GM12865 (cell line): ENCODE results near the gene PYGB.

Source experiments
- DNase-seq: peaks from one replicate; pipeline ENCODE4 v3.0.0; 2010; ENCODE audit warnings: low read depth
- H3K4me3 ChIP-seq: 2 replicates; pipeline ENCODE4 v1.5.1; 2011; ENCODE audit warnings: mild to moderate bottlenecking, low read depth, low read length, control low read depth
- TF ChIP-seq, protein P1 (sequence below): IDR thresholded peaks from 2 replicates; pipeline ENCODE4 v1.5.1; 2011; ENCODE audit warnings: low read length, control low read depth, low read depth, inconsistent platforms; ENCODE audit not compliant: insufficient read depth; ENCODE audit errors: missing control alignments

The PYGB gene

DNA sequence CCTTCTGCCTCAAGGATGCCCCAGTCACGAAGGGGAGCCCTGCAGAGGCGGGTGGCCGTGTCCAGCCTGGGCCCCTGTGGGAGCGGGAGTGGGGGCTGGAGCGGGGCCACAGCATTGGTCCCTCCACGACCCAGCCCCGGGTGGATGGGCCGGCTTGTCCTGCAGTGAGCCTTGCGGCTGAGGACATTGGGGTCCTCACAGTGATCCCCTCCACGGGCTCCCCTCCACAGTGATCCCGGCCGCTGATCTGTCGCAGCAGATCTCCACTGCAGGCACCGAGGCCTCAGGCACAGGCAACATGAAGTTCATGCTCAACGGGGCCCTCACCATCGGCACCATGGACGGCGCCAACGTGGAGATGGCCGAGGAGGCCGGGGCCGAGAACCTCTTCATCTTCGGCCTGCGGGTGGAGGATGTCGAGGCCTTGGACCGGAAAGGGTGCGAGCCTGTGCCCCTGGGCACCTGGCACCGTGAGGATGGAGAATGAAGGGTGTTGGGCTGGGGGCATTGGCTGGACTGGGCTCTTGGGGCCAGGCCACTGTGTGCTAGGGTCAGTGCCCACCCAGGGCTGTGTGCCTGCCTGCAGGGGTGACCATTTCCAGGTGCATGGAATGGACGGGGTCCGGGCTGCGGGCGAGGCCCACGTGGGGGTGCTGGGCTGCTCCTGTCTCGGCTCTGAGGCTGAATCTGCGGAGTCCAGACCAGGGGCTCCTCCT is 44.4 kb downstream of the PYGB start:
- no peak overlapping the region for H3K4me3 ChIP-seq
- TF ChIP-seq, protein P1, sequence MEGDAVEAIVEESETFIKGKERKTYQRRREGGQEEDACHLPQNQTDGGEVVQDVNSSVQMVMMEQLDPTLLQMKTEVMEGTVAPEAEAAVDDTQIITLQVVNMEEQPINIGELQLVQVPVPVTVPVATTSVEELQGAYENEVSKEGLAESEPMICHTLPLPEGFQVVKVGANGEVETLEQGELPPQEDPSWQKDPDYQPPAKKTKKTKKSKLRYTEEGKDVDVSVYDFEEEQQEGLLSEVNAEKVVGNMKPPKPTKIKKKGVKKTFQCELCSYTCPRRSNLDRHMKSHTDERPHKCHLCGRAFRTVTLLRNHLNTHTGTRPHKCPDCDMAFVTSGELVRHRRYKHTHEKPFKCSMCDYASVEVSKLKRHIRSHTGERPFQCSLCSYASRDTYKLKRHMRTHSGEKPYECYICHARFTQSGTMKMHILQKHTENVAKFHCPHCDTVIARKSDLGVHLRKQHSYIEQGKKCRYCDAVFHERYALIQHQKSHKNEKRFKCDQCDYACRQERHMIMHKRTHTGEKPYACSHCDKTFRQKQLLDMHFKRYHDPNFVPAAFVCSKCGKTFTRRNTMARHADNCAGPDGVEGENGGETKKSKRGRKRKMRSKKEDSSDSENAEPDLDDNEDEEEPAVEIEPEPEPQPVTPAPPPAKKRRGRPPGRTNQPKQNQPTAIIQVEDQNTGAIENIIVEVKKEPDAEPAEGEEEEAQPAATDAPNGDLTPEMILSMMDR = no peak
- no peak for DNase-seq

DNA sequence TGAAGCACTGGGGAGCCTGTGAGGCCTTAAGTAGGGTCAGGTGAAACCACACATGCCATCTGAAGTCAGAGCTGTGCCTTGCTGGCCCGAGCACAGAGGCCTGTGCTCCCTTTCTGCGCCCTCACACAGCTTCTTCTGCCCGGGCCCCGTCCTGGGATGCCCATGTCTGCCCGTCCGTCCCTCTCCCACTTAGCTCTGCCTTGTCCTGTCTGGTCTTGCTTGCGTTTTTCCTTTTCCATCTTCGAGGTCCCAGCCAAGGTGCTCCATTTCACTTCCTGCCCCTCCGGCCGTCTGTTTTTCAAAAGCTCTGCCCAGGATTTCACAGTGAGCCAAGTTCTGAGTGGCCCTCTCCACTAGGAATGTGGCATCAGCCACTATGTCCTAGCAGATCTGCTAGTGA is 45.6 kb downstream of the PYGB start:
- TF ChIP-seq, protein P1 = no peak
- H3K4me3 ChIP-seq = no peak overlapping the region
- no peak for DNase-seq

DNA sequence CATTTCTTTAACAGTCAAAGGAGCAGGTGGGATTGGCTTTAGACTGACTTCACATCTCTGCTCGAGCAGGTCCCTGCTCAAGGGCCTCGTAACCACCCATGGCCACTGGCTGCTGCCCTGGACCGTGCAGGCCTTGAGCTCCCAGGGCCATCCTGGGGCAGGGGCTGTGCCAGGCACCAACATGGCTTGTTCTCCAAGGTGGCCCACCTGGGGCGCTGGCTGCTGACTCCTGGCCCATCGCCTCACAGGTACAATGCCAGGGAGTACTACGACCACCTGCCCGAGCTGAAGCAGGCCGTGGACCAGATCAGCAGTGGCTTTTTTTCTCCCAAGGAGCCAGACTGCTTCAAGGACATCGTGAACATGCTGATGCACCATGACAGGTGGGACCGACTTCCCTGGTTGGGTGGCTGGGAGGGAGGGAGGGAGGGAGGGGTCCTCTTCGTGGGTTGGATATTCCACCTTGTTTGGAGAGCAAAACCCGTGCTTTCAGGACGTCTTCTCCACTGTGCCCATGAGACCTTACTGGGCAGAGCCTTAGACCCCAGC is 46.1 kb downstream of the PYGB start:
- no peak overlapping the region for H3K4me3 ChIP-seq
- TF ChIP-seq, protein P1 = no peak
- no peak for DNase-seq

DNA sequence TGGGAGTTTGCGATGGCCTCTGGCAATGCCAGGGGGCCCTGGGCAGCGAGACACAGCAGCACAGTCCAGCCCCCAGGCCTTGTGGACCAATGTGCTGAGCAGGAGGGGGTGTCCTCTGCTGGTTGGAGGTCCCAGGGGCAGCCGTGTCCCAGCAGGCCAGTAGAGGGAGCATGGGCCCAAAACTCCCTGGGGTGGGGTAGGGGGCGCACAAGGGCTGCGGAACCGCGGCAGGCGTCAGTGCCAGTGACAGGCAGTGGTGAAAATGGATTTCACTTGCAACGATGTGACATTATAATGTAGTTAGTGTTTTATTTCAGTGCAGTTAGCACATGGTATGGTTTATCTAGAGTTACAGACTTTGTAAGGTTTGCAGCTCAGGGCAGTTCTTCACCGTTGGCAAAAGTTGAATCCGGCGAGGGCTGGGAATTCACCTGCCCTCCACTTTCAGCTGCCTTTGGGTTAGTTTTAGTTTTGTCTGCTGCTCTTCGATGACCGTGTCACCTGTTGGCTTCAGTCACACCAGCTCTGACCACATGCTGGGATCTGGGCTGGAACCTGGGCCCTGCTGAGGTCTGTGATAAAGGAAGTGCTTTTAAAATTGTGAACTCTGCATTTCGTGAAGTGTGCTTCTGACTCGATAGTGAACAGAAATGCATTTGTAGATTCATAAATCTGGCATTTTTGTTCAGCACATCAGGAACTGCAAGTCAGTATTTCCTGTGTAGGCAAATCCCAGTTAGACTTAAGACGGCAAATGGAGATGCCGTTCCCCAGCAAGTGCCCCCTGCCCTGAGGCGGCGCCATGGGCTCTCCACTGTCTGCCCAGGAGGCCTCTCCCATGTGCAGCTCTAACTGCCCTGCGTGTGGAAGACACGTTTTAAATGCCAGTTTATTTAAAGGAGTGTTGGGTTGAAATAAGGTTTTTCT is 46.8 kb downstream of the PYGB start:
- TF ChIP-seq, protein P1 = peak; percentile 93
- no peak overlapping the region for H3K4me3 ChIP-seq
- peak; percentile 80 for DNase-seq

DNA sequence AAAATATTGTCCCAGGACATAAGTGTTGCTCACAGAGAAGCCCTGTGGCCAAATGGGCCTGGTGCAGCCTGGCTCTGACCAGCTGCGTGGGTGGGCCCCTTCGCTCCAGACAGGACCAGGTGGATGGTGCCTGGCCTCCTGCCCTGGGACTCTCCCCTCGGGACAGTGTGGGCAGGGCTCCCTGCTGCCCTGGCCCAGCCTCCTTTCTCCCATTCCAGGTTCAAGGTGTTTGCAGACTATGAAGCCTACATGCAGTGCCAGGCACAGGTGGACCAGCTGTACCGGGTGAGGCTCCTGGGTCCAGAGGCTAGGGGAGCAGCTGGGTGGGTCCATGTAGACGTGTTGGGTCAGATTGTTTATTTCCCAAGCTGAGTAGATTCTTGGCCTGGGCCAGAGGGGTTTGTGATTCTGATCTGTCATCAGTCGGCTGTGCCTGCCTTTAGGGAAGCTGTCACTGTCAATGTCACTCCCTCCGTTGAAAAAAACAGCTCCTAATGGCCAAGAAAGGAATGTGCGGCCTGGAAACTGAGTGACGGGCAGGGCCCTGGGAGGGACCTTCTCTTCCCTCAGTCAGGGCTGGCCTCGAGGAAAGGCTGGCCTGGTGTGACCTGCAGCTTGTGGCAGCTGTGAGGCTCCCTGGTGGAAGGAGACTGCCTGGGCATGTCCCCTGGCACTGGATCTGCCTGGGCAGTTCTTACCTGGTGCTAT is 47.7 kb downstream of the PYGB start:
- TF ChIP-seq, protein P1 = no peak
- DNase-seq = no peak
- H3K4me3 ChIP-seq = no peak overlapping the region

DNA sequence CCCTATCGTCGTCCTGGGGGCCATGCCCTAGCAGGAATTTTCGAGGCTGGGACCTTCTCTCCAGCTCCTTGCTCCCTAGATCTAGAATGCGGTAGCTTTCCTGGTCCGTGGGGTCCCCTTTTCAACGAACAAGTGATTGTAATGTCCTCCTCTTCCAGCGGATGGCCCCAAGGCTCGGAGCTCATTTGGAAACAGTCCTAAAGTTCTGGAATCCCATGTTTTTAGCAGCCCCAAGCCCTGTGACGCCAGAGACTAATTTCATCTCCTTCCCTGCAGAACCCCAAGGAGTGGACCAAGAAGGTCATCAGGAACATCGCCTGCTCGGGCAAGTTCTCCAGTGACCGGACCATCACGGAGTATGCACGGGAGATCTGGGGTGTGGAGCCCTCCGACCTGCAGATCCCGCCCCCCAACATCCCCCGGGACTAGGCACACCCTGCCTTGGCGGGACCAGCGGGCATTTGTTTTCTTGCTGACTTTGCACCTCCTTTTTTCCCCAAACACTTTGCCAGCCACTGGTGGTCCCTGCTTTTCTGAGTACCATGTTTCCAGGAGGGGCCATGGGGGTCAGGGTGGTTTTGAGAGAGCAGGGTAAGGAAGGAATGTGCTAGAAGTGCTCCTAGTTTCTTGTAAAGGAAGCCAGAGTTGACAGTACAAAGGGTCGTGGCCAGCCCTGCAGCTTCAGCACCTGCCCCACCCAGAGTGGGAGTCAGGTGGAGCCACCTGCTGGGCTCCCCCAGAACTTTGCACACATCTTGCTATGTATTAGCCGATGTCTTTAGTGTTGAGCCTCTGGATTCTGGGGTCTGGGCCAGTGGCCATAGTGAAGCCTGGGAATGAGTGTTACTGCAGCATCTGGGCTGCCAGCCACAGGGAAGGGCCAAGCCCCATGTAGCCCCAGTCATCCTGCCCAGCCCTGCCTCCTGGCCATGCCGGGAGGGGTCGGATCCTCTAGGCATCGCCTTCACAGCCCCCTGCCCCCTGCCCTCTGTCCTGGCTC is 48.5 kb downstream of the PYGB start:
- DNase-seq = peak; percentile 69
- peak overlapping the region; percentile 27 for H3K4me3 ChIP-seq
- TF ChIP-seq, protein P1 = peak; percentile 43
